NB4 (cell line): Measurements from ENCODE around the gene ATL1.

Experiments
- POLR2A ChIP-seq: IDR thresholded peaks from 2 replicates; pipeline ENCODE4 v1.6.1; 2011; ENCODE audit warnings: mild to moderate bottlenecking; ENCODE audit not compliant: insufficient read length; ENCODE audit errors: extremely low read depth
- TF ChIP-seq, protein P1 (sequence below): IDR thresholded peaks from one replicate; pipeline ENCODE4 v1.5.1; 2012; ENCODE audit warnings: low read depth, low read length

DNA sequence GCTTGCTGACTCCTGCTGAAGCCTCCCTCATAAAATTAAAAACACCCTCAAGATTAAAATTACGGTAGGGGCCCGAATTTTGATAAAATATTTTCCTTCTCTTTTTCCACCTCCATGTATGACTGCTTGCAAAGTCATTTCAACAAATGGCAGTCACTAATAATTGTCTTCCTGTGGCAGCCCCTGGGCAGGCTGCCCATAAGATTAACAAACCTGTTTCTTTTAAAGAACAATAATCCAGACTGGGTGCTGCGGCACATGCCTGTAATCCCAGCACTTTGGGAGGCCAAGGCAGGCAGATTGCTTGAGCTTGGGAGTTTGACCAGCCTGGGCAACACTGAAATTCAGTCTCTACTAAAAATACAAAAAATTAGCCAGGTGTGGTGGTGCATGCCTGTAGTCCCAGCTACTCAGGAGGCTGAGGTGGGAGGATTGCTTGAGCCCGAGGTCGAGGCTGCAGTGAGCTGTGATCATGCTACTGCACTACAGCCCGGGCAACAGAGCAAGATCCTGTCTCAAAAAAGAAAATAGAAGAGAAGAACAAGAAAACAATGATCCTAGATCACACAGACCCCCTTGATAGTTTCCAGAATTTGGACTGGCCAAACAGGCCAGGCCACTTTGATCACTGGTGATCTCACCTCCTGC, 99.5 kb downstream of the ATL1 start:
- no peak for TF ChIP-seq POLR2A
- TF ChIP-seq, protein P1, sequence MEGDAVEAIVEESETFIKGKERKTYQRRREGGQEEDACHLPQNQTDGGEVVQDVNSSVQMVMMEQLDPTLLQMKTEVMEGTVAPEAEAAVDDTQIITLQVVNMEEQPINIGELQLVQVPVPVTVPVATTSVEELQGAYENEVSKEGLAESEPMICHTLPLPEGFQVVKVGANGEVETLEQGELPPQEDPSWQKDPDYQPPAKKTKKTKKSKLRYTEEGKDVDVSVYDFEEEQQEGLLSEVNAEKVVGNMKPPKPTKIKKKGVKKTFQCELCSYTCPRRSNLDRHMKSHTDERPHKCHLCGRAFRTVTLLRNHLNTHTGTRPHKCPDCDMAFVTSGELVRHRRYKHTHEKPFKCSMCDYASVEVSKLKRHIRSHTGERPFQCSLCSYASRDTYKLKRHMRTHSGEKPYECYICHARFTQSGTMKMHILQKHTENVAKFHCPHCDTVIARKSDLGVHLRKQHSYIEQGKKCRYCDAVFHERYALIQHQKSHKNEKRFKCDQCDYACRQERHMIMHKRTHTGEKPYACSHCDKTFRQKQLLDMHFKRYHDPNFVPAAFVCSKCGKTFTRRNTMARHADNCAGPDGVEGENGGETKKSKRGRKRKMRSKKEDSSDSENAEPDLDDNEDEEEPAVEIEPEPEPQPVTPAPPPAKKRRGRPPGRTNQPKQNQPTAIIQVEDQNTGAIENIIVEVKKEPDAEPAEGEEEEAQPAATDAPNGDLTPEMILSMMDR, result no peak
